Measurements from ENCODE around the gene CEP104.

CEP104 gene

DNA sequence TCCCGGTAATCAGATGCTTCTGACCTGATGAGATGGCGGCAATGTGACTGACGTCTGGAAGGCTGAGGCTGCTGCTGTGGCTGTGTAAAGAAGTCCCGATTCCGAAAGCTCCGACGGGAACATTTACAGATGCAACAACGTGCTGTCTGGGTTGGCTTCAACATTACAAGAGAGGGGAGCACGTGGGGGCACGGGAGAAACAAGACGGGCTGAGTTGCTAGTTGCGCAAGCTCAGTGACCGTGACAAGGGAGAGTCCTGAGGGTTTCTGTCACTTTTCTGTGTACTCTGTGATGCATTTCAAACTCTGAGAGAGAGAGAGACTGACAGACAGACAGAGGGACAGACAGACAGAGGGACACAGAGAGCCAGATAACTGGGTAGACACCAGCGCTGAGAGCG is 35.1 kb downstream of the CEP104 start:
- Mint-ChIP-seq H3K27me3 (ENCODE audit: low read depth, poor library complexity) (no peaks in the 10 kb centered on the region), H3K4me1 (peaks cover 27% of the 10 kb centered on the region), H3K27ac (peak overlapping the region; percentile 91), H3K36me3 (ENCODE audit: low read depth) (peaks cover 23% of the 10 kb centered on the region), H3K9me3 (no peaks in the 10 kb centered on the region), H3K4me3 (no peak overlapping the region)
- TF ChIP-seq CTCF (IDR thresholded peaks at IDR 0.05), result no peak
- DNase-seq, result no peak

GRCh38 chr1:3821447-3821846 is 35.6 kb downstream of the CEP104 start:
- H3K36me3 Mint-ChIP-seq (ENCODE audit: low read depth), result peaks cover 23% of the 10 kb centered on the region
- H3K4me3 Mint-ChIP-seq, result no peak overlapping the region
- H3K4me1 Mint-ChIP-seq, result peaks cover 27% of the 10 kb centered on the region
- H3K9me3 Mint-ChIP-seq, result no peaks in the 10 kb centered on the region
- peak overlapping the region; percentile 91 for H3K27ac Mint-ChIP-seq
- TF ChIP-seq CTCF (IDR thresholded peaks at IDR 0.05), result no peak
- DNase-seq, result no peak
- H3K27me3 Mint-ChIP-seq (ENCODE audit: low read depth, poor library complexity), result no peaks in the 10 kb centered on the region

- H3K36me3 Mint-ChIP-seq (ENCODE audit: low read depth), result peaks cover 24% of the 10 kb centered on the region
- DNase-seq, result no peak
- no peaks in the 10 kb centered on the region for H3K27me3 Mint-ChIP-seq (ENCODE audit: low read depth, poor library complexity)
- H3K4me1 Mint-ChIP-seq, result peaks cover 27% of the 10 kb centered on the region
- TF ChIP-seq CTCF (IDR thresholded peaks at IDR 0.05), result no peak
- H3K27ac Mint-ChIP-seq, result peak overlapping the region; percentile 91
- H3K9me3 Mint-ChIP-seq, result no peaks in the 10 kb centered on the region
- H3K4me3 Mint-ChIP-seq, result no peak overlapping the region
These were observed 36.0 kb downstream of the CEP104 start for GRCh38 chr1:3821004-3821403.

GRCh38 chr1:3820316-3820715 is 36.7 kb downstream of the CEP104 start:
- Mint-ChIP-seq H3K4me1 (peaks cover 27% of the 10 kb centered on the region), H3K9me3 (no peaks in the 10 kb centered on the region), H3K4me3 (no peak overlapping the region), H3K27me3 (ENCODE audit: low read depth, poor library complexity) (no peaks in the 10 kb centered on the region), H3K27ac (no peak overlapping the region), H3K36me3 (ENCODE audit: low read depth) (peaks cover 27% of the 10 kb centered on the region)
- no peak for TF ChIP-seq CTCF (IDR thresholded peaks at IDR 0.05)
- DNase-seq, result no peak

- no peak for DNase-seq
- peak overlapping the region; percentile 77 for H3K27ac Mint-ChIP-seq
- peak overlapping the region; percentile 8 for H3K4me3 Mint-ChIP-seq
- no peaks in the 10 kb centered on the region for H3K27me3 Mint-ChIP-seq (ENCODE audit: low read depth, poor library complexity)
- TF ChIP-seq CTCF (IDR thresholded peaks at IDR 0.05), result no peak
- no peaks in the 10 kb centered on the region for H3K9me3 Mint-ChIP-seq
- H3K36me3 Mint-ChIP-seq (ENCODE audit: low read depth), result peaks cover 32% of the 10 kb centered on the region
- H3K4me1 Mint-ChIP-seq, result peaks cover 27% of the 10 kb centered on the region
These were observed 37.2 kb downstream of the CEP104 start for GRCh38 chr1:3819771-3820200.

GRCh38 chr1:3817821-3818597 is 39.0 kb downstream of the CEP104 start:
- peaks cover 27% of the 10 kb centered on the region for H3K4me1 Mint-ChIP-seq
- DNase-seq, result no peak
- no peaks in the 10 kb centered on the region for H3K27me3 Mint-ChIP-seq (ENCODE audit: low read depth, poor library complexity)
- H3K9me3 Mint-ChIP-seq, result no peaks in the 10 kb centered on the region
- peak overlapping the region; percentile 44 for H3K27ac Mint-ChIP-seq
- peaks cover 28% of the 10 kb centered on the region for H3K36me3 Mint-ChIP-seq (ENCODE audit: low read depth)
- H3K4me3 Mint-ChIP-seq, result no peak overlapping the region
- no peak for TF ChIP-seq CTCF (IDR thresholded peaks at IDR 0.05)
